ENCODE data around the gene FNIP2.

FNIP2 gene

GRCh38 chr4:158768555-158769174 is at the start of gene FNIP2:
Gene FNIP2 (plus strand): TSS chr4:158769026. CDS start chr4:158769213, 187 bp downstream.
- Histone ChIP-seq H3K27ac (ENCODE audit: low read depth, low read length) (no peak within 1 kb of the TSS; the same call in 1 of the 2 replicates), H3K9ac (ENCODE audit: low read length) (peak within 1 kb of the TSS; percentile 89), H3K4me3 (ENCODE audit: low read depth, low read length) (peak within 1 kb of the TSS; percentile 96), H3K36me3 (ENCODE audit: control insufficient read depth, insufficient read depth, low read length) (no peaks in the 10 kb centered on the region), H3K9me3 (ENCODE audit: control insufficient read depth, insufficient read depth, low read depth, low read length) (no peaks in the 10 kb centered on the region), H3K4me1 (ENCODE audit: control insufficient read depth, insufficient read depth, low read length) (peaks cover 7% of the 10 kb centered on the region; the same call in 1 of the 2 replicates), H3K27me3 (ENCODE audit: control insufficient read depth, insufficient read depth, low read length) (peaks cover 25% of the 10 kb centered on the region)

- Histone ChIP-seq H3K27me3 (ENCODE audit: control insufficient read depth, insufficient read depth, low read length) (no peaks in the 10 kb centered on the region), H3K4me3 (ENCODE audit: low read depth, low read length) (peak overlapping the region; percentile 88; the same call in 1 of the 2 replicates), H3K36me3 (ENCODE audit: control insufficient read depth, insufficient read depth, low read length) (peaks cover 46% of the 10 kb centered on the region), H3K9ac (ENCODE audit: low read length) (no peak overlapping the region), H3K27ac (ENCODE audit: low read depth, low read length) (no peak overlapping the region), H3K9me3 (ENCODE audit: control insufficient read depth, insufficient read depth, low read depth, low read length) (no peaks in the 10 kb centered on the region), H3K4me1 (ENCODE audit: control insufficient read depth, insufficient read depth, low read length) (no peaks in the 10 kb centered on the region)
These were observed 47.1 kb upstream of the FNIP2 start for GRCh38 chr4:158721680-158722079.

- Histone ChIP-seq H3K27me3 (ENCODE audit: control insufficient read depth, insufficient read depth, low read length) (no peaks in the 10 kb centered on the region), H3K9me3 (ENCODE audit: control insufficient read depth, insufficient read depth, low read depth, low read length) (no peaks in the 10 kb centered on the region), H3K27ac (ENCODE audit: low read depth, low read length) (peak overlapping the region; percentile 61; the same call in 1 of the 2 replicates), H3K4me3 (ENCODE audit: low read depth, low read length) (peak overlapping the region; percentile 88), H3K9ac (ENCODE audit: low read length) (peak overlapping the region; percentile 87), H3K4me1 (ENCODE audit: control insufficient read depth, insufficient read depth, low read length) (no peaks in the 10 kb centered on the region), H3K36me3 (ENCODE audit: control insufficient read depth, insufficient read depth, low read length) (peaks cover 39% of the 10 kb centered on the region)
These were observed 46.4 kb upstream of the FNIP2 start for GRCh38 chr4:158722291-158722916.

- H3K27ac ChIP-seq (ENCODE audit: low read depth, low read length) = peak within 1 kb of the TSS; percentile 61
- peak within 1 kb of the TSS; percentile 87 for H3K9ac ChIP-seq (ENCODE audit: low read length)
- H3K4me1 ChIP-seq (ENCODE audit: control insufficient read depth, insufficient read depth, low read length) = no peaks in the 10 kb centered on the region
- H3K4me3 ChIP-seq (ENCODE audit: low read depth, low read length) = peak within 1 kb of the TSS; percentile 88
- peaks cover 31% of the 10 kb centered on the region for H3K36me3 ChIP-seq (ENCODE audit: control insufficient read depth, insufficient read depth, low read length)
- H3K9me3 ChIP-seq (ENCODE audit: control insufficient read depth, insufficient read depth, low read depth, low read length) = no peaks in the 10 kb centered on the region
- no peaks in the 10 kb centered on the region for H3K27me3 ChIP-seq (ENCODE audit: control insufficient read depth, insufficient read depth, low read length)
These were observed 45.7 kb upstream of the FNIP2 start, which contains the start of gene PPID for GRCh38 chr4:158722917-158723793. Gene PPID (minus strand): TSS chr4:158723396. CDS start chr4:158723288, 108 bp downstream.

- no peaks in the 10 kb centered on the region for H3K27me3 ChIP-seq (ENCODE audit: control insufficient read depth, insufficient read depth, low read length)
- no peak overlapping the region for H3K9ac ChIP-seq (ENCODE audit: low read length)
- H3K4me3 ChIP-seq (ENCODE audit: low read depth, low read length) = no peak overlapping the region
- H3K4me1 ChIP-seq (ENCODE audit: control insufficient read depth, insufficient read depth, low read length) = no peaks in the 10 kb centered on the region
- no peak overlapping the region for H3K27ac ChIP-seq (ENCODE audit: low read depth, low read length)
- peaks cover 16% of the 10 kb centered on the region for H3K36me3 ChIP-seq (ENCODE audit: control insufficient read depth, insufficient read depth, low read length)
- no peaks in the 10 kb centered on the region for H3K9me3 ChIP-seq (ENCODE audit: control insufficient read depth, insufficient read depth, low read depth, low read length)
These were observed 44.2 kb upstream of the FNIP2 start for GRCh38 chr4:158724637-158725036.

- H3K9me3 ChIP-seq (ENCODE audit: control insufficient read depth, insufficient read depth, low read depth, low read length) = no peaks in the 10 kb centered on the region
- H3K36me3 ChIP-seq (ENCODE audit: control insufficient read depth, insufficient read depth, low read length) = no peaks in the 10 kb centered on the region; the same call in 1 of the 2 replicates
- no peaks in the 10 kb centered on the region for H3K4me1 ChIP-seq (ENCODE audit: control insufficient read depth, insufficient read depth, low read length)
- H3K27me3 ChIP-seq (ENCODE audit: control insufficient read depth, insufficient read depth, low read length) = no peaks in the 10 kb centered on the region
- no peak overlapping the region for H3K27ac ChIP-seq (ENCODE audit: low read depth, low read length)
- H3K4me3 ChIP-seq (ENCODE audit: low read depth, low read length) = no peak overlapping the region
- H3K9ac ChIP-seq (ENCODE audit: low read length) = no peak overlapping the region
These were observed 42.2 kb upstream of the FNIP2 start for GRCh38 chr4:158726633-158727032.

- H3K27me3 ChIP-seq (ENCODE audit: control insufficient read depth, insufficient read depth, low read length) = no peaks in the 10 kb centered on the region
- H3K9me3 ChIP-seq (ENCODE audit: control insufficient read depth, insufficient read depth, low read depth, low read length) = no peaks in the 10 kb centered on the region
- no peak overlapping the region for H3K4me3 ChIP-seq (ENCODE audit: low read depth, low read length)
- no peak overlapping the region for H3K27ac ChIP-seq (ENCODE audit: low read depth, low read length)
- no peaks in the 10 kb centered on the region for H3K36me3 ChIP-seq (ENCODE audit: control insufficient read depth, insufficient read depth, low read length)
- no peaks in the 10 kb centered on the region for H3K4me1 ChIP-seq (ENCODE audit: control insufficient read depth, insufficient read depth, low read length)
- H3K9ac ChIP-seq (ENCODE audit: low read length) = no peak overlapping the region
These were observed 40.6 kb upstream of the FNIP2 start for GRCh38 chr4:158728236-158728635.

- no peaks in the 10 kb centered on the region for H3K36me3 ChIP-seq (ENCODE audit: control insufficient read depth, insufficient read depth, low read length)
- H3K9ac ChIP-seq (ENCODE audit: low read length) = no peak overlapping the region
- H3K4me3 ChIP-seq (ENCODE audit: low read depth, low read length) = no peak overlapping the region
- H3K4me1 ChIP-seq (ENCODE audit: control insufficient read depth, insufficient read depth, low read length) = no peaks in the 10 kb centered on the region
- H3K9me3 ChIP-seq (ENCODE audit: control insufficient read depth, insufficient read depth, low read depth, low read length) = no peaks in the 10 kb centered on the region
- H3K27ac ChIP-seq (ENCODE audit: low read depth, low read length) = no peak overlapping the region
- H3K27me3 ChIP-seq (ENCODE audit: control insufficient read depth, insufficient read depth, low read length) = no peaks in the 10 kb centered on the region
These were observed 38.9 kb upstream of the FNIP2 start for GRCh38 chr4:158729716-158730559.

- no peaks in the 10 kb centered on the region for H3K4me1 ChIP-seq (ENCODE audit: control insufficient read depth, insufficient read depth, low read length)
- H3K4me3 ChIP-seq (ENCODE audit: low read depth, low read length) = no peak overlapping the region
- H3K27ac ChIP-seq (ENCODE audit: low read depth, low read length) = no peak overlapping the region
- H3K27me3 ChIP-seq (ENCODE audit: control insufficient read depth, insufficient read depth, low read length) = no peaks in the 10 kb centered on the region
- no peak overlapping the region for H3K9ac ChIP-seq (ENCODE audit: low read length)
- H3K9me3 ChIP-seq (ENCODE audit: control insufficient read depth, insufficient read depth, low read depth, low read length) = no peaks in the 10 kb centered on the region
- no peaks in the 10 kb centered on the region for H3K36me3 ChIP-seq (ENCODE audit: control insufficient read depth, insufficient read depth, low read length)
These were observed 30.0 kb upstream of the FNIP2 start for GRCh38 chr4:158738866-158739265.

- Histone ChIP-seq H3K9me3 (ENCODE audit: control insufficient read depth, insufficient read depth, low read depth, low read length) (peaks cover 2% of the 10 kb centered on the region; the same call in 1 of the 2 replicates), H3K27me3 (ENCODE audit: control insufficient read depth, insufficient read depth, low read length) (no peaks in the 10 kb centered on the region), H3K4me1 (ENCODE audit: control insufficient read depth, insufficient read depth, low read length) (no peaks in the 10 kb centered on the region), H3K27ac (ENCODE audit: low read depth, low read length) (no peak overlapping the region), H3K4me3 (ENCODE audit: low read depth, low read length) (no peak overlapping the region), H3K9ac (ENCODE audit: low read length) (no peak overlapping the region), H3K36me3 (ENCODE audit: control insufficient read depth, insufficient read depth, low read length) (no peaks in the 10 kb centered on the region)
These were observed 29.2 kb upstream of the FNIP2 start for GRCh38 chr4:158739600-158739999.

Measured in HUES6 (cell line).